Hematopoietic multipotent progenitor cell treated with erythropoietin and hydrocortisone succinate and interleukin-3 and kit ligand, for 6 days (in vitro differentiated cells): ENCODE results near the gene ZNF521.

Experiments
- DNase-seq: peaks from one replicate; pipeline ENCODE4 v3.0.0-alpha.2; 2015

ZNF521 gene

GRCh38 chr18:25223211-25223610 lies 128.8 kb downstream of the ZNF521 start:
- DNase-seq: peak; percentile 90

- no peak for DNase-seq
These were observed 129.3 kb downstream of the ZNF521 start for GRCh38 chr18:25222648-25223047.

DNA sequence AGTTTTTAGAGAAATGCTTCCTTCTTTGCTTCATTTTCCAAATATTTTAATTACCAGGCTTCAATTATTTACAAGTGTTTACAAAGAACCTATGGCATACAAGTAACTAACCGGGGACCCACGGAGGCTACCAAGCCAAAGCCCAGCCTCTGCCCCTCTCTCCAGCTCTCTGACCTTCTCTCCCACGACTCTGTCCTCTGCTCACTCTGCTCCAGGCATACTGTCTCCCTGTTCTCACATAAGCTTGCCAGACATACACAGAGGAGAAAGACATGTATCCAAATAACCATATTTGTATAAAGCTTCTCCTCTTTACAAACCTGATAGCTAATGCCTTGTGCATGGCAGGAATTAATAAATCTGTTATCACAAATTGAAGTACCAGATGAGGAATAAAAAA lies 141.3 kb downstream of the ZNF521 start:
- no peak for DNase-seq

DNA sequence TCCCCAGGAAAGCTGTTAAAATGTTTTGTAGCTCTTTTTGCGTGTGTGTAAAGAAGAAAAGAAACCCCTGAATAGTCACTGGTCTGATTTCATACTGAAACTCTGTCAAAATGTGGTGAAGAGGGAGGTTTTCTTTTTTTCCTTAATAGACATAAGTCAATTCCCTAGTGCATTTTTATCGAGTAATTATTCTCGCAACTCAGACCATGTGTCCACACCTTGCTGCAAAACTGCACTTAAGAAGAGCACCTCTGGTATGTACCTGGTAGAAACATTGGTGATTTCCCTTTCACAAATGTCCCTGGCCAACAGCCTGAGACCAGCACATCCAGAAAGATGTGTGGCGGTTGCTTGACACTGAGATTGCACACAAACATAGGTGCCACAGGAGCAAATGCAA lies 159.9 kb downstream of the ZNF521 start:
- no peak for DNase-seq

GRCh38 chr18:25190472-25190871 lies 161.5 kb downstream of the ZNF521 start:
- DNase-seq: no peak

GRCh38 chr18:25189391-25190185 lies 162.4 kb downstream of the ZNF521 start:
- peak; percentile 50 for DNase-seq

DNA sequence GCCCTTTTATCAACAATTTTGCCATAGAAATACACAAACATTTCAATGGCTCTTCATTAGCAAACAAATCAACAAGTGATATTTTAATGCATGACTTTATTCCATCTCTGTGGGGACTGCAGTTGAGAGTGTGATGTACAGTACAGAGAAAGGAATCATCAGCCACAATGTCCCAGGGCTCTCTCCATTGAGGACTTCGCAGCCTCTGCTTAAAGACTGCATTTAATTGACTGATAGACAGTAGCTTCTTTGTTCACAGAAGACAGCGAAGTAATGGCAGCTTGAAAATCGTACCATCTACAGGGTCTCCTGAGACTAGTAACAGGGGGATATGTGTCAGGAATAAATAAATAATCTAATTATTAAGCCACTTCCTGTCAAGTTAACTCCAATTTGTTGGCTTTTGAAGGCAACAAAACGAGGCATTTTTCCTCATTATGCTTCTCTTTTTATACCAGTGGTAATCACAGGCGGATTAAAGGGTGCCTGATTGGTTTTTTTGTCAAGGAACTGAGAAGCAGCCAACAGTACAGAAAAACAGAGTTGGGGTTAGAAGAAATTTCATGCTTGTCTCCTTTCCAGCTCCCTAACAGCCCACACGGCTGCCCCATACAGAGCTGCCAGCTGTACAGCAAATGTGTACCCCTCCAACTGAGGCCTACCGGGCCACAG lies 164.3 kb downstream of the ZNF521 start:
- DNase-seq: no peak

DNA sequence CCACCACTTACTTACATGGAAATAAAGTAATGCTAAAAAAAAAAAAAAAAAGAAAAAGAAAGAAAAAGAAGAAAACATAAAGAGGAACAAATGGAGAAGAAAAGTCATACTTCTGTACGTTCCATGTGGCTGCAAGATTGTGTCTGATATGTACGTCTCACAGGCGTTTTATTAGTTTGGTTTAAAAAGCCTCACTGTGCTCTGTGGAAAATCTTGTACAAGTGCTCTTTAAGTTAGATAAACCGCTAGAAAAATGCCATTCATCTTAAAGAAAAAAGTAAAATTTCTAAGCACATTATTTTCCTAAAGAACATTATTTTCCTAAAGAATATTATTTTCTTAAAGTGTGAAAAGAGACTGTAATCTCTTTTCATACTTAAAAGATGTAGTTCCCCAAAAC lies 165.1 kb downstream of the ZNF521 start:
- DNase-seq: peak; percentile 11

DNA sequence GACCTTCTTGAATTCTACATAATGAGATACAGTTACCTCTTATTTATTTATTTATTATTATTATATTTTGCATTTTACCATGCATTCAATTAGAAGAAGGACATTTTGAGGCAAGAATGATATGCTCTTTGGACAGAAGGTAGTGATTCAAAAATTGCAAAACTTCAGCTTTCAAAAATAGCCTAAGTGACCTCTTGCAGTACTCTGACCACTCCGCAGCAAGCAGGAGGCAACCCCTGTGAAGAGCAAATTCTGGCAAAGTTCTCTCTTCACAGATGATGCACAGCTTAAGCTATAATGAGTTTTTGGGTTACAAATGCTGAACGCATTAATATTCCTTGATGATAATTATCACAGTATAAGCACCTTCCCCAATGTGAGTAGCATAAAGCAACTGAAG lies 170.0 kb downstream of the ZNF521 start:
- DNase-seq: no peak

DNA sequence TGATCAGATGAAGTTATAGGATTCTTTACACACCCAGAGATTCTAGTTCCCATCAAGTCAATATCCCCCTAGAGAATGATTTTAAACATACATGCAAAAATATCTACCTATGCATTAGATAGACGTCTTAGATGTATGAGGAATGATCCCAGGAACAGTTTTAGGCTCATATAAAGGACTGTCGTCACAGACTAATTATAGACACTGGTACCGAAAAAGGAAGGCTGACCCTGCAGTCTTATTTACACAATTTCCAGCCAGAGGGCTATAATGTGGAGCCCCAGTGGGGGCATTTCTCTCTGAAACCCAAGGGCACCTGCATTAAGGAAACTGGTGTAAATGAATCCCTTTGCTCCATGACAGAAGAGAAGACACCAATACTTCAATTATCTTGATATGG lies 170.4 kb downstream of the ZNF521 start:
- no peak for DNase-seq

- no peak for DNase-seq
These were observed 170.9 kb downstream of the ZNF521 start for GRCh38 chr18:25180973-25181548.

DNA sequence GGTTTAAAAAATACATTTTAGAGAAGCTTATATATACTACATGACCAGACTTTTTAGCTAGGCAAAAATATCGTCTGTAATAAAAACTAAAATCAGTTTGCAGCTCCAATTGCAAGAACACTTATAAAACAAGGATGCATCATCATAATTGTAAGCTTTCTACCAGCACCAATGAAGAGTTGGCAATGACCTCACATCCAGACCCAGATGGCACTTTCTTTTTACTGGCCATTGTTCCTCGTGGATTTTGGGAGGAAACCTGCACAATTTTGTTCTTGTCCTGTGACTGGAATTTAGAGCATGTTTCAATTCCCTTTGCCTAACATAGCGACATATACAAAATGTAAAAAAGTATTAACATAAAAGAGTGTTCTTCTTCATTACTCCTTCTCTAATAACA lies 174.3 kb downstream of the ZNF521 start:
- DNase-seq: no peak

- no peak for DNase-seq
These were observed 175.4 kb downstream of the ZNF521 start for GRCh38 chr18:25176518-25177042.

- DNase-seq: no peak
These were observed 176.1 kb downstream of the ZNF521 start for GRCh38 chr18:25175558-25176517.

GRCh38 chr18:25174324-25174723 lies 177.6 kb downstream of the ZNF521 start:
- DNase-seq: no peak

GRCh38 chr18:25171334-25171733 lies 180.6 kb downstream of the ZNF521 start:
- DNase-seq: no peak

DNA sequence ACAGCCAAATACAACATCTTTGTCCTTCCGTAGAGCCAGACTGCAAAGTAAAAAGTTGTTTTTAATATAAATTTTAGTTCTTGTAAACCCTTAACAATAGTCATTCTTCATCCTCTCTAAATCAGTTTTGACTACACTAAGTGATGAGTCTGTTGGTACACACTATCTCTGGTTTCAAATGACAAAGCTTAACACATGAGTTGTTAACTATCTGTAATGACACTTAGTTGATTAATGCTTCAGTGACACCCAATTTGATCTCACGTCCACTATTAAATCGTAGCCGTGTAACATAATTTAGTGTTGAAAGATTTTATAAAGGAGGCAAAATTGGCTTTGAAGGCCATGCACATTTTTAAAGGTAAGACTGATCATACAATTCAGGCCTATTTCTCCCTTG lies 181.6 kb downstream of the ZNF521 start:
- DNase-seq: no peak

GRCh38 chr18:25169701-25170100 lies 182.3 kb downstream of the ZNF521 start:
- no peak for DNase-seq

- no peak for DNase-seq
These were observed 184.2 kb downstream of the ZNF521 start for GRCh38 chr18:25167612-25168410.

- no peak for DNase-seq
These were observed 185.9 kb downstream of the ZNF521 start for GRCh38 chr18:25166113-25166512.

GRCh38 chr18:25164848-25165811 lies 186.8 kb downstream of the ZNF521 start:
- peak; percentile 48 for DNase-seq
